Parathyroid adenoma (tissue), 2 donors: Measurements from ENCODE around the gene PRSS22.

Source experiments
- H2AFZ ChIP-seq: fragments of 300-600 bp; sonication (generic); one replicate; pipeline ENCODE4 v1.7.0; 2017; ENCODE audit warnings: antibody characterized with exemption, mild to moderate bottlenecking
- H3K27ac ChIP-seq: fragments of 300-600 bp; sonication (generic); one replicate; pipeline ENCODE4 v1.7.0; 2017
- H3K27me3 ChIP-seq: fragments of 300-600 bp; sonication (generic); one replicate; pipeline ENCODE4 v1.7.0; 2017; ENCODE audit warnings: low read length; ENCODE audit not compliant: control insufficient read depth, insufficient read depth
- H3K36me3 ChIP-seq: fragments of 300-600 bp; sonication (generic); one replicate; pipeline ENCODE4 v1.7.0; 2017; ENCODE audit warnings: low read length; ENCODE audit not compliant: control insufficient read depth, insufficient read depth
- H3K4me1 ChIP-seq: fragments of 300-600 bp; sonication (generic); one replicate; pipeline ENCODE4 v1.7.0; 2017; ENCODE audit warnings: control low read depth
- H3K4me2 ChIP-seq: fragments of 300-600 bp; sonication (generic); one replicate; pipeline ENCODE4 v1.7.0; 2017; ENCODE audit warnings: low read length
- H3K4me3 ChIP-seq: fragments of 300-600 bp; sonication (generic); one replicate; pipeline ENCODE4 v1.7.0; 2017; ENCODE audit warnings: low read depth, low read length
- H3K79me2 ChIP-seq: fragments of 300-600 bp; sonication (generic); one replicate; pipeline ENCODE4 v1.7.0; 2017; ENCODE audit warnings: control low read depth
- H3K9ac ChIP-seq: fragments of 300-600 bp; sonication (generic); one replicate; pipeline ENCODE4 v1.7.0; 2017; ENCODE audit warnings: mild to moderate bottlenecking
- H3K9me3 ChIP-seq: fragments of 300-600 bp; sonication (generic); one replicate; pipeline ENCODE4 v1.7.0; 2017; ENCODE audit warnings: low read length; ENCODE audit not compliant: control insufficient read depth
- CTCF ChIP-seq: fragments of 300-600 bp; sonication (generic); IDR thresholded peaks from one replicate; pipeline ENCODE4 v1.7.0; 2017; ENCODE audit warnings: antibody characterized with exemption, mild to moderate bottlenecking
- donor health status: primary hyperparathyroidism.

Gene PRSS22

GRCh38 chr16:2828876-2829430 is 29.0 kb downstream of the PRSS22 start:
- no peaks in the 10 kb centered on the region for H3K9me3 ChIP-seq
- peak overlapping the region; percentile 98 for H2AFZ ChIP-seq
- no peak overlapping the region for H3K9ac ChIP-seq
- no peak overlapping the region for H3K4me2 ChIP-seq
- H3K4me1 ChIP-seq, result peaks cover 20% of the 10 kb centered on the region
- H3K4me3 ChIP-seq, result no peak overlapping the region
- H3K27me3 ChIP-seq, result no peaks in the 10 kb centered on the region
- peak overlapping the region; percentile 97 for H3K27ac ChIP-seq
- no peak for TF ChIP-seq CTCF
- H3K79me2 ChIP-seq, result peaks cover 2% of the 10 kb centered on the region
- no peaks in the 10 kb centered on the region for H3K36me3 ChIP-seq

- Histone ChIP-seq H3K36me3 (no peaks in the 10 kb centered on the region), H3K27me3 (no peaks in the 10 kb centered on the region), H3K4me3 (no peak overlapping the region), H3K27ac (no peak overlapping the region), H3K9ac (no peak overlapping the region), H3K4me1 (peaks cover 20% of the 10 kb centered on the region), H3K9me3 (no peaks in the 10 kb centered on the region), H2AFZ (no peak overlapping the region), H3K79me2 (peaks cover 2% of the 10 kb centered on the region), H3K4me2 (no peak overlapping the region)
- no peak for TF ChIP-seq CTCF
Observed at GRCh38 chr16:2828521-2828840, 29.5 kb downstream of the PRSS22 start.

DNA sequence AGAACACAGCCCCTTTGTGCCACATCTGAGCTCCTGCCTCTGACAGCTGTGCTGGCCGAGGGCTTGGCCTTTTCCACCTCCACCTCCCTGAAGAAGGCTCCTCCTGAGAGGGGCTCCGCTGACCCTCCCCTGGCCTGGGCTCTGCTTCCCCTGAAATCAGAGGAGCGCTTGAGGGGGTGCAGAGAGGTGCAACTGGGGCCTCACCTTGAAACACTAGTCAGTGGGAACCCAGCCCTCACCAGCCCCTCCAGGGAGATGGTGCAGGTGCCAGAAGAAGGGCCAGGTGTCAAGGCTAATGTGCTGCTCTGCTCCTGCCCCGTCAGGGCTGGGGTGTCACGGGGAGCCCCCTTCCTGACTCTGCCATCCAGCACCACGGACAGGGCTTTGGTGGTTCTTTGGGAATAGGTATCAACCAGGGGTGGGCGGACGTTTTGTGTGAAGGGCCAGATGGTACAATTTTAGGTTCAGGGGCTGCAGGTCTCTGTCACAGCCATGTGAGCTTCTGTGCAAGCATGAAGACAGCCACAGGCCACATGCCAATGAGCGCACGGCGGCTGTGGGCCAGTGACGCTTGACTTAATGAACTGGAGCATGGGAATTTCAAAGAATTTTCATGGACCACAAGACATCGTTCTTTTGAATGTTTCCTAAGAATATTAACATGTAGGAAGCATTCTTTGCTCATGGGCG is 30.0 kb downstream of the PRSS22 start:
- Histone ChIP-seq H3K79me2 (peaks cover 2% of the 10 kb centered on the region), H3K36me3 (no peaks in the 10 kb centered on the region), H3K9me3 (no peaks in the 10 kb centered on the region), H3K4me1 (peaks cover 20% of the 10 kb centered on the region), H3K27ac (no peak overlapping the region), H3K27me3 (no peaks in the 10 kb centered on the region), H3K4me3 (no peak overlapping the region), H3K9ac (no peak overlapping the region), H3K4me2 (no peak overlapping the region), H2AFZ (no peak overlapping the region)
- no peak for TF ChIP-seq CTCF

- no peaks in the 10 kb centered on the region for H3K27me3 ChIP-seq
- peaks cover 2% of the 10 kb centered on the region for H3K79me2 ChIP-seq
- no peak for TF ChIP-seq CTCF
- no peaks in the 10 kb centered on the region for H3K36me3 ChIP-seq
- no peaks in the 10 kb centered on the region for H3K9me3 ChIP-seq
- no peak overlapping the region for H2AFZ ChIP-seq
- peaks cover 20% of the 10 kb centered on the region for H3K4me1 ChIP-seq
- H3K4me3 ChIP-seq, result no peak overlapping the region
- H3K4me2 ChIP-seq, result no peak overlapping the region
- no peak overlapping the region for H3K9ac ChIP-seq
- no peak overlapping the region for H3K27ac ChIP-seq
Observed at GRCh38 chr16:2827374-2827791, 30.6 kb downstream of the PRSS22 start.
